GM23338 (cell line): ENCODE results near the gene AGXT2. TPM values are rescaled to one million over a fixed set of nuclear protein-coding genes. Genes with fewer than 3 reads are reported as not detected.

Experiments used
- ATAC-seq: fragments of 200-7000 bp; cut with Tn5 transposase; 3 replicates; pipeline ENCODE4 v1.9.1; 2020
- DNase-seq: peaks from one replicate; pipeline ENCODE4 v3.0.0-alpha.2; 2015; ENCODE audit warnings: low spot score
- H2AFZ ChIP-seq: fragments of 200-600 bp; sonication (generic); 2 replicates; pipeline ENCODE4 v1.8.0; 2016; ENCODE audit warnings: antibody characterized with exemption, mild to moderate bottlenecking, moderate library complexity
- H3F3A ChIP-seq: fragments of 200-600 bp; sonication (generic); replicated peaks from 2 replicates; pipeline ENCODE4 v1.8.0; 2017; ENCODE audit warnings: antibody characterized with exemption, mixed run types, low read depth
- H3K27ac ChIP-seq: fragments of 200-600 bp; sonication (generic); 2 replicates; pipeline ENCODE4 v1.6.1; 2016; ENCODE audit warnings: low read depth
- H3K27me3 ChIP-seq: fragments of 200-600 bp; sonication (generic); 2 replicates; pipeline ENCODE4 v1.8.0; 2016; ENCODE audit warnings: mild to moderate bottlenecking, mixed run types, moderate library complexity; ENCODE audit not compliant: insufficient read depth
- H3K36me3 ChIP-seq: fragments of 200-600 bp; sonication (generic); 2 replicates; pipeline ENCODE4 v1.8.0; 2016; ENCODE audit warnings: mild to moderate bottlenecking; ENCODE audit not compliant: insufficient read depth
- H3K4me1 ChIP-seq: fragments of 200-600 bp; sonication (generic); 2 replicates; pipeline ENCODE4 v1.8.0; 2016; ENCODE audit warnings: mild to moderate bottlenecking, moderate library complexity; ENCODE audit not compliant: insufficient read depth
- H3K4me2 ChIP-seq: fragments of 200-600 bp; sonication (generic); 2 replicates; pipeline ENCODE4 v1.7.1; 2017; ENCODE audit warnings: mixed run types
- H3K4me3 ChIP-seq: fragments of 200-600 bp; sonication (generic); 2 replicates; pipeline ENCODE4 v1.6.1; 2016; ENCODE audit warnings: mixed run types
- H3K79me2 ChIP-seq: fragments of 200-600 bp; sonication (generic); replicated peaks from 2 replicates; pipeline ENCODE4 v1.8.0; 2017; ENCODE audit warnings: mild to moderate bottlenecking; ENCODE audit not compliant: insufficient read depth
- H3K9me2 ChIP-seq: fragments of 200-600 bp; sonication (generic); 2 replicates; pipeline ENCODE4 v1.8.0; 2017; ENCODE audit not compliant: insufficient read depth
- H4K20me1 ChIP-seq: fragments of 200-600 bp; sonication (generic); replicated peaks from 2 replicates; pipeline ENCODE4 v1.8.0; 2017; ENCODE audit warnings: mild to moderate bottlenecking; ENCODE audit not compliant: insufficient read depth
- H3K27ac Mint-ChIP-seq: 2 replicates; pipeline ENCODE4 v1.8.0; 2020; ENCODE audit warnings: inconsistent platforms, mild to moderate bottlenecking, moderate library complexity, mixed read lengths
- H3K27me3 Mint-ChIP-seq: 3 replicates; pipeline ENCODE4 v1.8.0; 2022; ENCODE audit warnings: low read depth, mild to moderate bottlenecking, moderate library complexity, mixed read lengths, inconsistent platforms; ENCODE audit not compliant: insufficient read depth, poor library complexity
- H3K36me3 Mint-ChIP-seq: 3 replicates; pipeline ENCODE4 v1.8.0; 2021; ENCODE audit warnings: low read depth, mild to moderate bottlenecking, inconsistent platforms, moderate library complexity, mixed read lengths
- H3K4me1 Mint-ChIP-seq: 3 replicates; pipeline ENCODE4 v1.8.0; 2020; ENCODE audit warnings: mild to moderate bottlenecking, inconsistent platforms, mixed read lengths
- H3K4me3 Mint-ChIP-seq: 3 replicates; pipeline ENCODE4 v1.8.0; 2021; ENCODE audit warnings: moderate library complexity, mild to moderate bottlenecking, inconsistent platforms, mixed read lengths
- H3K9me3 Mint-ChIP-seq: 3 replicates; pipeline ENCODE4 v1.8.0; 2020; ENCODE audit warnings: moderate library complexity, mild to moderate bottlenecking, inconsistent platforms, mixed read lengths
- CREB1 ChIP-seq: fragments of 250-450 bp; sonication (Bioruptor Pico); IDR thresholded peaks from 2 replicates; pipeline ENCODE4 v1.5.0; 2020; ENCODE audit warnings: low read depth, mild to moderate bottlenecking, moderate library complexity
- EZH2 ChIP-seq: fragments of 200-600 bp; sonication (generic); IDR thresholded peaks from one replicate; pipeline ENCODE4 v1.8.0; 2017; ENCODE audit warnings: antibody characterized with exemption, mild to moderate bottlenecking, low read depth; ENCODE audit not compliant: unreplicated experiment
- EZH2phosphoT487 ChIP-seq: fragments of 200-600 bp; sonication (generic); IDR thresholded peaks from one replicate; pipeline ENCODE4 v1.8.1; 2018; ENCODE audit warnings: antibody characterized with exemption; ENCODE audit not compliant: unreplicated experiment
- JUNB ChIP-seq: IDR thresholded peaks from one replicate; pipeline ENCODE4 v1.6.1; 2016; ENCODE audit warnings: antibody characterized with exemption; ENCODE audit not compliant: unreplicated experiment
- NANOG ChIP-seq: IDR thresholded peaks from 2 replicates; pipeline ENCODE4 v1.6.1; 2016; ENCODE audit warnings: antibody characterized with exemption, borderline replicate concordance
- POLR2AphosphoS5 ChIP-seq: IDR thresholded peaks from 2 replicates; pipeline ENCODE4 v1.6.1; 2016; ENCODE audit warnings: antibody characterized with exemption, low read depth
- STAT1 ChIP-seq: IDR thresholded peaks from one replicate; pipeline ENCODE4 v1.6.1; 2016; ENCODE audit warnings: antibody characterized with exemption; ENCODE audit not compliant: unreplicated experiment
- ZNF114 ChIP-seq: fragments of 250-450 bp; sonication (Bioruptor Pico); IDR thresholded peaks from 2 replicates; pipeline ENCODE4 v1.5.0; 2020; ENCODE audit warnings: mild to moderate bottlenecking, moderate library complexity
- ZNF331 ChIP-seq: fragments of 250-450 bp; sonication (Bioruptor Pico); IDR thresholded peaks from 2 replicates; pipeline ENCODE4 v1.5.0; 2020; ENCODE audit warnings: low read depth, mild to moderate bottlenecking, moderate library complexity
- polyA plus RNA-seq: library from polyadenylated mRNA; unstranded; fragments of >200 nt; fragmentation: Nextera tagmentation; extraction: Ambion mirVana; gene quantifications from 2 replicates; pipeline ENCODE4 v1.2.1, GENCODE V29; 2016
- total RNA-seq: library from RNA; depleted of rRNA; stranded (reverse); fragments of >200 nt; shearing (Covaris generic); gene quantifications from 2 replicates; pipeline ENCODE4 v1.2.3, GENCODE V29; 2014
- TF ChIP-seq, protein P1 (sequence below), 2 experiments: fragments of 200-600 bp in 1 of 2; sonication (generic) in 1 of 2; conservative IDR thresholded peaks; 2 replicates each; pipeline versions ENCODE4 v1.5.1 to v1.6.1; 2016 to 2017; ENCODE audit warnings: antibody characterized with exemption in 2 of 2, low read depth in 2 of 2, mild to moderate bottlenecking in 2 of 2, moderate library complexity in 1 of 2
- TF ChIP-seq, protein P2 (sequence below): IDR thresholded peaks from one replicate; pipeline ENCODE4 v1.6.1; 2018; ENCODE audit warnings: antibody characterized with exemption; ENCODE audit not compliant: unreplicated experiment
- TF ChIP-seq, protein P3 (sequence below): fragments of 250-450 bp; sonication (Bioruptor Pico); IDR thresholded peaks from 2 replicates; pipeline ENCODE4 v1.5.0; 2020; ENCODE audit warnings: mild to moderate bottlenecking, moderate library complexity
- TF ChIP-seq, protein P4 (sequence below): IDR thresholded peaks from 2 replicates; pipeline ENCODE4 v1.6.1; 2016; ENCODE audit warnings: antibody characterized with exemption

AGXT2 gene
- total and polyA plus RNA-seq, 2 experiments from 2014 or later: not detected

DNA sequence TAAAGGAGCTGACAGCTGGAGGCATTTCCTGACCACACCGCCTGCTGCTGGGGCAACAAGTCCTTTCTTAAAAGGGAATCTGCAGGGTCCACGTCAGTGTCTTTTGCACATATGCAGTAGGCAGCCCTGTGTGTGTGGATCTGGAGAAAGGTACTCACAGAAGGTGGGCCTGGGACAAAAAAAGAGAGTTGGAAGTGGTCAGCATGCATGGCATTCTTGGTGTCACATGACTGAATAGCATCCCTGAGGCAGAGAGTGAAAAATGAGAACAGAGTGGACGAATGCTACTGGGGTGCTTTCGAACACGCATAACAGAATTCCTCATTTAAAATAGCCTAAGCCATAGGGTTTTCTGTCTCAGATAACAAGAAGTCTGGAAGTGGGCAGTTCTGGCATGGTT, 71.4 kb downstream of the AGXT2 start:
- Mint-ChIP-seq H3K9me3 (peaks cover 3% of the 10 kb centered on the region; the same call in 1 of the 3 replicates), H3K4me1 (peaks cover 13% of the 10 kb centered on the region), H3K27me3 (peaks cover under 1% of the 10 kb centered on the region), H3K27ac (no peak overlapping the region), H3K36me3 (0 out of 3 replicates have a peak, but pooled peaks cover under 1% of the 10 kb centered on the region), H3K4me3 (no peak overlapping the region)
- Histone ChIP-seq H3K9me2 (0 out of 2 replicates have a peak, but pooled peaks cover 4% of the 10 kb centered on the region), H3K4me2 (no peak overlapping the region), H3K79me2 (no peaks in the 10 kb centered on the region), H3K27ac (no peak overlapping the region), H4K20me1 (no peaks in the 10 kb centered on the region), H3K4me1 (no peaks in the 10 kb centered on the region), H2AFZ (no peak overlapping the region), H3K4me3 (no peak overlapping the region), H3K36me3 (no peaks in the 10 kb centered on the region), H3K27me3 (no peaks in the 10 kb centered on the region), H3F3A (no peaks in the 10 kb centered on the region)
- no peak; the same call in 2 of the 3 replicates for ATAC-seq
- TF ChIP-seq ZNF331 (no peak), ZNF114 (CRISPR knock-in tag) (no peak), NANOG (no peak), CREB1 (CRISPR knock-in tag) (no peak), EZH2 (no peak), STAT1 (no peak), EZH2phosphoT487 (no peak), JUNB (no peak), POLR2AphosphoS5 (no peak)
- TF ChIP-seq, protein P1, sequence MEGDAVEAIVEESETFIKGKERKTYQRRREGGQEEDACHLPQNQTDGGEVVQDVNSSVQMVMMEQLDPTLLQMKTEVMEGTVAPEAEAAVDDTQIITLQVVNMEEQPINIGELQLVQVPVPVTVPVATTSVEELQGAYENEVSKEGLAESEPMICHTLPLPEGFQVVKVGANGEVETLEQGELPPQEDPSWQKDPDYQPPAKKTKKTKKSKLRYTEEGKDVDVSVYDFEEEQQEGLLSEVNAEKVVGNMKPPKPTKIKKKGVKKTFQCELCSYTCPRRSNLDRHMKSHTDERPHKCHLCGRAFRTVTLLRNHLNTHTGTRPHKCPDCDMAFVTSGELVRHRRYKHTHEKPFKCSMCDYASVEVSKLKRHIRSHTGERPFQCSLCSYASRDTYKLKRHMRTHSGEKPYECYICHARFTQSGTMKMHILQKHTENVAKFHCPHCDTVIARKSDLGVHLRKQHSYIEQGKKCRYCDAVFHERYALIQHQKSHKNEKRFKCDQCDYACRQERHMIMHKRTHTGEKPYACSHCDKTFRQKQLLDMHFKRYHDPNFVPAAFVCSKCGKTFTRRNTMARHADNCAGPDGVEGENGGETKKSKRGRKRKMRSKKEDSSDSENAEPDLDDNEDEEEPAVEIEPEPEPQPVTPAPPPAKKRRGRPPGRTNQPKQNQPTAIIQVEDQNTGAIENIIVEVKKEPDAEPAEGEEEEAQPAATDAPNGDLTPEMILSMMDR (conservative IDR thresholded peaks at IDR 0.05; ENCODE audit: low read depth in 2 of 2): no peak
- TF ChIP-seq, protein P2, sequence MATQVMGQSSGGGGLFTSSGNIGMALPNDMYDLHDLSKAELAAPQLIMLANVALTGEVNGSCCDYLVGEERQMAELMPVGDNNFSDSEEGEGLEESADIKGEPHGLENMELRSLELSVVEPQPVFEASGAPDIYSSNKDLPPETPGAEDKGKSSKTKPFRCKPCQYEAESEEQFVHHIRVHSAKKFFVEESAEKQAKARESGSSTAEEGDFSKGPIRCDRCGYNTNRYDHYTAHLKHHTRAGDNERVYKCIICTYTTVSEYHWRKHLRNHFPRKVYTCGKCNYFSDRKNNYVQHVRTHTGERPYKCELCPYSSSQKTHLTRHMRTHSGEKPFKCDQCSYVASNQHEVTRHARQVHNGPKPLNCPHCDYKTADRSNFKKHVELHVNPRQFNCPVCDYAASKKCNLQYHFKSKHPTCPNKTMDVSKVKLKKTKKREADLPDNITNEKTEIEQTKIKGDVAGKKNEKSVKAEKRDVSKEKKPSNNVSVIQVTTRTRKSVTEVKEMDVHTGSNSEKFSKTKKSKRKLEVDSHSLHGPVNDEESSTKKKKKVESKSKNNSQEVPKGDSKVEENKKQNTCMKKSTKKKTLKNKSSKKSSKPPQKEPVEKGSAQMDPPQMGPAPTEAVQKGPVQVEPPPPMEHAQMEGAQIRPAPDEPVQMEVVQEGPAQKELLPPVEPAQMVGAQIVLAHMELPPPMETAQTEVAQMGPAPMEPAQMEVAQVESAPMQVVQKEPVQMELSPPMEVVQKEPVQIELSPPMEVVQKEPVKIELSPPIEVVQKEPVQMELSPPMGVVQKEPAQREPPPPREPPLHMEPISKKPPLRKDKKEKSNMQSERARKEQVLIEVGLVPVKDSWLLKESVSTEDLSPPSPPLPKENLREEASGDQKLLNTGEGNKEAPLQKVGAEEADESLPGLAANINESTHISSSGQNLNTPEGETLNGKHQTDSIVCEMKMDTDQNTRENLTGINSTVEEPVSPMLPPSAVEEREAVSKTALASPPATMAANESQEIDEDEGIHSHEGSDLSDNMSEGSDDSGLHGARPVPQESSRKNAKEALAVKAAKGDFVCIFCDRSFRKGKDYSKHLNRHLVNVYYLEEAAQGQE: no peak
- TF ChIP-seq, protein P3, sequence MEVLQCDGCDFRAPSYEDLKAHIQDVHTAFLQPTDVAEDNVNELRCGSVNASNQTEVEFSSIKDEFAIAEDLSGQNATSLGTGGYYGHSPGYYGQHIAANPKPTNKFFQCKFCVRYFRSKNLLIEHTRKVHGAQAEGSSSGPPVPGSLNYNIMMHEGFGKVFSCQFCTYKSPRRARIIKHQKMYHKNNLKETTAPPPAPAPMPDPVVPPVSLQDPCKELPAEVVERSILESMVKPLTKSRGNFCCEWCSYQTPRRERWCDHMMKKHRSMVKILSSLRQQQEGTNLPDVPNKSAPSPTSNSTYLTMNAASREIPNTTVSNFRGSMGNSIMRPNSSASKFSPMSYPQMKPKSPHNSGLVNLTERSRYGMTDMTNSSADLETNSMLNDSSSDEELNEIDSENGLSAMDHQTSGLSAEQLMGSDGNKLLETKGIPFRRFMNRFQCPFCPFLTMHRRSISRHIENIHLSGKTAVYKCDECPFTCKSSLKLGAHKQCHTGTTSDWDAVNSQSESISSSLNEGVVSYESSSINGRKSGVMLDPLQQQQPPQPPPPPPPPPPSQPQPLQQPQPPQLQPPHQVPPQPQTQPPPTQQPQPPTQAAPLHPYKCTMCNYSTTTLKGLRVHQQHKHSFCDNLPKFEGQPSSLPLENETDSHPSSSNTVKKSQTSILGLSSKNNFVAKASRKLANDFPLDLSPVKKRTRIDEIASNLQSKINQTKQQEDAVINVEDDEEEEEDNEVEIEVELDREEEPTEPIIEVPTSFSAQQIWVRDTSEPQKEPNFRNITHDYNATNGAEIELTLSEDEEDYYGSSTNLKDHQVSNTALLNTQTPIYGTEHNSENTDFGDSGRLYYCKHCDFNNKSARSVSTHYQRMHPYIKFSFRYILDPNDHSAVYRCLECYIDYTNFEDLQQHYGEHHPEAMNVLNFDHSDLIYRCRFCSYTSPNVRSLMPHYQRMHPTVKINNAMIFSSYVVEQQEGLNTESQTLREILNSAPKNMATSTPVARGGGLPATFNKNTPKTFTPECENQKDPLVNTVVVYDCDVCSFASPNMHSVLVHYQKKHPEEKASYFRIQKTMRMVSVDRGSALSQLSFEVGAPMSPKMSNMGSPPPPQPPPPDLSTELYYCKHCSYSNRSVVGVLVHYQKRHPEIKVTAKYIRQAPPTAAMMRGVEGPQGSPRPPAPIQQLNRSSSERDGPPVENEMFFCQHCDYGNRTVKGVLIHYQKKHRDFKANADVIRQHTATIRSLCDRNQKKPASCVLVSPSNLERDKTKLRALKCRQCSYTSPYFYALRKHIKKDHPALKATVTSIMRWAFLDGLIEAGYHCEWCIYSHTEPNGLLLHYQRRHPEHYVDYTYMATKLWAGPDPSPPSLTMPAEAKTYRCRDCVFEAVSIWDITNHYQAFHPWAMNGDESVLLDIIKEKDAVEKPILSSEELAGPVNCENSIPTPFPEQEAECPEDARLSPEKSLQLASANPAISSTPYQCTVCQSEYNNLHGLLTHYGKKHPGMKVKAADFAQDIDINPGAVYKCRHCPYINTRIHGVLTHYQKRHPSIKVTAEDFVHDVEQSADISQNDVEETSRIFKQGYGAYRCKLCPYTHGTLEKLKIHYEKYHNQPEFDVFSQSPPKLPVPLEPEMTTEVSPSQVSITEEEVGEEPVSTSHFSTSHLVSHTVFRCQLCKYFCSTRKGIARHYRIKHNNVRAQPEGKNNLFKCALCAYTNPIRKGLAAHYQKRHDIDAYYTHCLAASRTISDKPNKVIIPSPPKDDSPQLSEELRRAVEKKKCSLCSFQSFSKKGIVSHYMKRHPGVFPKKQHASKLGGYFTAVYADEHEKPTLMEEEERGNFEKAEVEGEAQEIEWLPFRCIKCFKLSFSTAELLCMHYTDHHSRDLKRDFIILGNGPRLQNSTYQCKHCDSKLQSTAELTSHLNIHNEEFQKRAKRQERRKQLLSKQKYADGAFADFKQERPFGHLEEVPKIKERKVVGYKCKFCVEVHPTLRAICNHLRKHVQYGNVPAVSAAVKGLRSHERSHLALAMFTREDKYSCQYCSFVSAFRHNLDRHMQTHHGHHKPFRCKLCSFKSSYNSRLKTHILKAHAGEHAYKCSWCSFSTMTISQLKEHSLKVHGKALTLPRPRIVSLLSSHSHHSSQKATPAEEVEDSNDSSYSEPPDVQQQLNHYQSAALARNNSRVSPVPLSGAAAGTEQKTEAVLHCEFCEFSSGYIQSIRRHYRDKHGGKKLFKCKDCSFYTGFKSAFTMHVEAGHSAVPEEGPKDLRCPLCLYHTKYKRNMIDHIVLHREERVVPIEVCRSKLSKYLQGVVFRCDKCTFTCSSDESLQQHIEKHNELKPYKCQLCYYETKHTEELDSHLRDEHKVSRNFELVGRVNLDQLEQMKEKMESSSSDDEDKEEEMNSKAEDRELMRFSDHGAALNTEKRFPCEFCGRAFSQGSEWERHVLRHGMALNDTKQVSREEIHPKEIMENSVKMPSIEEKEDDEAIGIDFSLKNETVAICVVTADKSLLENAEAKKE (CRISPR knock-in tag): no peak
- TF ChIP-seq, protein P4, sequence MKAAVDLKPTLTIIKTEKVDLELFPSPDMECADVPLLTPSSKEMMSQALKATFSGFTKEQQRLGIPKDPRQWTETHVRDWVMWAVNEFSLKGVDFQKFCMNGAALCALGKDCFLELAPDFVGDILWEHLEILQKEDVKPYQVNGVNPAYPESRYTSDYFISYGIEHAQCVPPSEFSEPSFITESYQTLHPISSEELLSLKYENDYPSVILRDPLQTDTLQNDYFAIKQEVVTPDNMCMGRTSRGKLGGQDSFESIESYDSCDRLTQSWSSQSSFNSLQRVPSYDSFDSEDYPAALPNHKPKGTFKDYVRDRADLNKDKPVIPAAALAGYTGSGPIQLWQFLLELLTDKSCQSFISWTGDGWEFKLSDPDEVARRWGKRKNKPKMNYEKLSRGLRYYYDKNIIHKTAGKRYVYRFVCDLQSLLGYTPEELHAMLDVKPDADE: no peak
- peak; percentile 25 for DNase-seq
